ENCODE results near the gene MUC4.

Gene MUC4

DNA sequence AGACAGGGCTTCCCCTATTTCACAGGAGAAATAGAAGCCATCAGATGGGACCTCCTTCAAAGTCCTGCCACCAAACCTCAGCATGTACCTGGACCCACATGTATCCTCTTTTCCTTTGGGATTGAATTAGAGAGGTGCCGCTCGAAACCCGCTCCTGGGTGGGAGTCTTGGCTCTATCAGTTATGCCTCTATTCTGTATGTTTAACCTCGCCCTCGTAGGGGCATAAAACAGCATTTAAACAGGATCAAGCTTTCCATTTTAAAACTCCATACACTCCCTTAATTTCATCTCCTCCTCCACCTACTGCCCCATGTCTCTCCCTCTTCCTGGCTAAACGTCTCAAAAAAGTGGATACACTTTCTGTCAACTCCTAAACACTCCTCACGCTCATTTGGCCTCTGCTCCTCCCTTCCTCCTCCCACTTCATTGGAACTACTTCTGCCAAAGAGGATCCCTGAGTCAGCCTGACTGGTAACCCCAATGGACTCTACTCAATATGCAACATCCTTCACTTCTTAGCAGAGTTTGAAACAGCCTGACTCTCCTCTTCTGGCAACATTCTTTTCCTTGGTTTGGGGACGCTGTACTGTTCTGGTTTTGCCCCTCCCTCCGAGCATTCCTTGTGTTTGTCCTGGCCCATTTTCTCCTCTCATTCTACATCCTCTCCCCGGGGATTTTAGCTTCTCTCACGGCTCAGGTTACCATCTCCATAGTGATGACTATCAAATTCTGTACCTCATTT lies 114.0 kb downstream of the MUC4 start:
- DNase-seq, result no peak
- in situ Hi-C loops (cut with MboI; ENCODE audit: low pct_unique_long_range_greater_than_20kb, low sequenced_read_pairs), result no loop called here

Measured in KBM-7 (cell line).